Measurements from ENCODE around the gene QPCTL. TPM values are rescaled to one million over a fixed set of nuclear protein-coding genes. Genes with fewer than 3 reads are reported as not detected.

The QPCTL gene
- total and polyA plus RNA-seq, 2 of the 13 experiments (the other 11 are each of a cell fraction or from before 2014, with no cell fraction given) = 16.0 to 19.1 TPM

DNA sequence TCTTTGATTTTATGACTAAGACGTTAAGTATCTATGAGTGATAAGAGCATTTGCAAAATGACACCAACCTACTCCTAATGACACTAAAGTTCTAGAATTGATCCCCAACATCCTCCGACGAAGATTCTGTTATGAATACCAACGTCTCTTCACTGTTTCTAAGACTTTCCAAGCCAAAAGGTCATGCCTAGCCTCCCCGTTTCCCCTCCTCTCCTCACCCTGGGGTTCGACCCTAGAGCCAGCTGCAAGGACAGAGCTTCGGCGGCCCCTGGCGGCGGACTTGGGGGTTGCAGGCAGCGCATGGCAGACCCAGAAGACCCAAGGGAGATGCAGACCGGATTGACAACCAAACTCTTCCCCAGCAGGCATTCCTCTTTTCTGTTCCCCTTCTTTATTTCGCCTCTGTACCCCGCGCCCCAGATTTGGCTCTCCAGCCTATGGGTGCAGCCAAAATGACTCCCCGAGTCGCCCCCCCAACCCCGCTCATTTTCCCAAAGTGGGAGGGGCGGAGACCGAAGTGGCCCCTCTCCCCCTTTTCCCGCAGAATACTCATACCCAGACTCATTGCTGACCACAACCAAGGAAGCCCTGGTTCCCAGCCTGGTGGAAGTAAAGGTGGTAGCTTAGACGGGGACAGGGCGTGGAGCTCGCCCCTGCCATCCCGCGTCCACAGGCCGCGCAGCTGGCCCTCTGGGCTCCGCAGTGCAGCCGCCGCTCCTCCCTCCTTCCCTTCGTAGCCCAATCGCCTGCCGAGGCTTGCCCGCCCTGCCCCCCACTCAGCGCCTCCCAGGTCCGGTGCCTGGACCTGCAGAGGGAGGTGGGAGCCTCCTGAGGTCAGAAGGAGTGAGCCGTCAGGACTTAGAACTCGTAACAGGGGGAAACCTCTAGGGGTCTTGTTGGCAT lies 49.2 kb upstream of the QPCTL start (continued):
- TF ChIP-seq, protein P1, sequence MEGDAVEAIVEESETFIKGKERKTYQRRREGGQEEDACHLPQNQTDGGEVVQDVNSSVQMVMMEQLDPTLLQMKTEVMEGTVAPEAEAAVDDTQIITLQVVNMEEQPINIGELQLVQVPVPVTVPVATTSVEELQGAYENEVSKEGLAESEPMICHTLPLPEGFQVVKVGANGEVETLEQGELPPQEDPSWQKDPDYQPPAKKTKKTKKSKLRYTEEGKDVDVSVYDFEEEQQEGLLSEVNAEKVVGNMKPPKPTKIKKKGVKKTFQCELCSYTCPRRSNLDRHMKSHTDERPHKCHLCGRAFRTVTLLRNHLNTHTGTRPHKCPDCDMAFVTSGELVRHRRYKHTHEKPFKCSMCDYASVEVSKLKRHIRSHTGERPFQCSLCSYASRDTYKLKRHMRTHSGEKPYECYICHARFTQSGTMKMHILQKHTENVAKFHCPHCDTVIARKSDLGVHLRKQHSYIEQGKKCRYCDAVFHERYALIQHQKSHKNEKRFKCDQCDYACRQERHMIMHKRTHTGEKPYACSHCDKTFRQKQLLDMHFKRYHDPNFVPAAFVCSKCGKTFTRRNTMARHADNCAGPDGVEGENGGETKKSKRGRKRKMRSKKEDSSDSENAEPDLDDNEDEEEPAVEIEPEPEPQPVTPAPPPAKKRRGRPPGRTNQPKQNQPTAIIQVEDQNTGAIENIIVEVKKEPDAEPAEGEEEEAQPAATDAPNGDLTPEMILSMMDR (CRISPR knock-in tag; IDR thresholded peaks at IDR 0.05) = peak; percentile 95
- no peak for TF ChIP-seq MTF2 (CRISPR knock-in tag; IDR thresholded peaks at IDR 0.05; ENCODE audit: borderline replicate concordance)
- TF ChIP-seq, protein P2, sequence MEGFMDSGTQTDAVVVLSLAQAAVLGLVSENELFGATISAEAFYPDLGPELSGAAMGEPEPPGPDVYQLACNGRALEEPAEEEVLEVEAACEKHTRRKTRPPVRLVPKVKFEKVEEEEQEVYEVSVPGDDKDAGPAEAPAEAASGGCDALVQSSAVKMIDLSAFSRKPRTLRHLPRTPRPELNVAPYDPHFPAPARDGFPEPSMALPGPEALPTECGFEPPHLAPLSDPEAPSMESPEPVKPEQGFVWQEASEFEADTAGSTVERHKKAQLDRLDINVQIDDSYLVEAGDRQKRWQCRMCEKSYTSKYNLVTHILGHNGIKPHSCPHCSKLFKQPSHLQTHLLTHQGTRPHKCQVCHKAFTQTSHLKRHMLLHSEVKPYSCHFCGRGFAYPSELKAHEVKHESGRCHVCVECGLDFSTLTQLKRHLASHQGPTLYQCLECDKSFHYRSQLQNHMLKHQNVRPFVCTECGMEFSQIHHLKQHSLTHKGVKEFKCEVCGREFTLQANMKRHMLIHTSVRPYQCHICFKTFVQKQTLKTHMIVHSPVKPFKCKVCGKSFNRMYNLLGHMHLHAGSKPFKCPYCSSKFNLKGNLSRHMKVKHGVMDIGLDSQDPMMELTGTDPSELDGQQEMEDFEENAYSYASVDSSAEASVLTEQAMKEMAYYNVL (CRISPR knock-in tag; IDR thresholded peaks at IDR 0.05; ENCODE audit: borderline replicate concordance) = no peak
- TF ChIP-seq TCF7 (IDR thresholded peaks at IDR 0.05; ENCODE audit: low read depth) = no peak
- TF ChIP-seq MEIS1 (CRISPR knock-in tag; IDR thresholded peaks at IDR 0.05; ENCODE audit: borderline replicate concordance) = no peak
- no peak for TF ChIP-seq NPAS2 (CRISPR knock-in tag; IDR thresholded peaks at IDR 0.05; ENCODE audit: borderline replicate concordance)
- TF ChIP-seq AGO1 (IDR thresholded peaks at IDR 0.05; ENCODE audit: low read depth, low read length, poor library complexity, severe bottlenecking) = no peak
- no peak for TF ChIP-seq PRPF4 (IDR thresholded peaks at IDR 0.05; ENCODE audit: low read depth, low read length, poor library complexity, severe bottlenecking)
- TF ChIP-seq ZNF224 (CRISPR knock-in tag; IDR thresholded peaks at IDR 0.05) = no peak
- TF ChIP-seq SRSF9 (IDR thresholded peaks at IDR 0.05; ENCODE audit: borderline replicate concordance, insufficient read depth, low read depth, low read length, poor library complexity, severe bottlenecking) = no peak
- no peak for TF ChIP-seq ZNF33A (CRISPR knock-in tag; IDR thresholded peaks at IDR 0.05; ENCODE audit: borderline replicate concordance)
- TF ChIP-seq RAD51 (IDR thresholded peaks at IDR 0.05; ENCODE audit: borderline replicate concordance) = no peak
- TF ChIP-seq ISL2 (CRISPR knock-in tag; IDR thresholded peaks at IDR 0.05) = peak; percentile 27; the same call in 1 of the 2 replicates
- TF ChIP-seq ZNF816 (CRISPR knock-in tag; IDR thresholded peaks at IDR 0.05; ENCODE audit: borderline replicate concordance) = no peak
- TF ChIP-seq ETV5 (CRISPR knock-in tag; IDR thresholded peaks at IDR 0.05; ENCODE audit: borderline replicate concordance) = no peak
- TF ChIP-seq ZNF484 (CRISPR knock-in tag; IDR thresholded peaks at IDR 0.05; ENCODE audit: borderline replicate concordance, low read depth) = no peak
- TF ChIP-seq, protein P3, sequence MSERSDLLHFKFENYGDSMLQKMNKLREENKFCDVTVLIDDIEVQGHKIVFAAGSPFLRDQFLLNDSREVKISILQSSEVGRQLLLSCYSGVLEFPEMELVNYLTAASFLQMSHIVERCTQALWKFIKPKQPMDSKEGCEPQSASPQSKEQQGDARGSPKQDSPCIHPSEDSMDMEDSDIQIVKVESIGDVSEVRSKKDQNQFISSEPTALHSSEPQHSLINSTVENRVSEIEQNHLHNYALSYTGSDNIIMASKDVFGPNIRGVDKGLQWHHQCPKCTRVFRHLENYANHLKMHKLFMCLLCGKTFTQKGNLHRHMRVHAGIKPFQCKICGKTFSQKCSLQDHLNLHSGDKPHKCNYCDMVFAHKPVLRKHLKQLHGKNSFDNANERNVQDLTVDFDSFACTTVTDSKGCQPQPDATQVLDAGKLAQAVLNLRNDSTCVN (CRISPR knock-in tag; IDR thresholded peaks at IDR 0.05; ENCODE audit: borderline replicate concordance) = no peak
- TF ChIP-seq, protein P4, sequence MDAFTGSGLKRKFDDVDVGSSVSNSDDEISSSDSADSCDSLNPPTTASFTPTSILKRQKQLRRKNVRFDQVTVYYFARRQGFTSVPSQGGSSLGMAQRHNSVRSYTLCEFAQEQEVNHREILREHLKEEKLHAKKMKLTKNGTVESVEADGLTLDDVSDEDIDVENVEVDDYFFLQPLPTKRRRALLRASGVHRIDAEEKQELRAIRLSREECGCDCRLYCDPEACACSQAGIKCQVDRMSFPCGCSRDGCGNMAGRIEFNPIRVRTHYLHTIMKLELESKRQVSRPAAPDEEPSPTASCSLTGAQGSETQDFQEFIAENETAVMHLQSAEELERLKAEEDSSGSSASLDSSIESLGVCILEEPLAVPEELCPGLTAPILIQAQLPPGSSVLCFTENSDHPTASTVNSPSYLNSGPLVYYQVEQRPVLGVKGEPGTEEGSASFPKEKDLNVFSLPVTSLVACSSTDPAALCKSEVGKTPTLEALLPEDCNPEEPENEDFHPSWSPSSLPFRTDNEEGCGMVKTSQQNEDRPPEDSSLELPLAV (CRISPR knock-in tag; conservative IDR thresholded peaks at IDR 0.05; ENCODE audit: low read depth) = no peak
- TF ChIP-seq MEF2D (CRISPR knock-in tag; IDR thresholded peaks at IDR 0.05) = 0 out of 2 replicates have a peak, but pooled peaks have one; percentile 34
